GM12873 (cell line): ENCODE measurements around the gene CRACDL.

Source experiments
- TF ChIP-seq, protein P1 (sequence below): IDR thresholded peaks from 2 replicates; pipeline ENCODE4 v1.5.1; 2012; ENCODE audit warnings: low read depth, mild to moderate bottlenecking, moderate library complexity, low read length, control low read depth; ENCODE audit not compliant: insufficient read depth; ENCODE audit errors: missing control alignments

Gene CRACDL

DNA sequence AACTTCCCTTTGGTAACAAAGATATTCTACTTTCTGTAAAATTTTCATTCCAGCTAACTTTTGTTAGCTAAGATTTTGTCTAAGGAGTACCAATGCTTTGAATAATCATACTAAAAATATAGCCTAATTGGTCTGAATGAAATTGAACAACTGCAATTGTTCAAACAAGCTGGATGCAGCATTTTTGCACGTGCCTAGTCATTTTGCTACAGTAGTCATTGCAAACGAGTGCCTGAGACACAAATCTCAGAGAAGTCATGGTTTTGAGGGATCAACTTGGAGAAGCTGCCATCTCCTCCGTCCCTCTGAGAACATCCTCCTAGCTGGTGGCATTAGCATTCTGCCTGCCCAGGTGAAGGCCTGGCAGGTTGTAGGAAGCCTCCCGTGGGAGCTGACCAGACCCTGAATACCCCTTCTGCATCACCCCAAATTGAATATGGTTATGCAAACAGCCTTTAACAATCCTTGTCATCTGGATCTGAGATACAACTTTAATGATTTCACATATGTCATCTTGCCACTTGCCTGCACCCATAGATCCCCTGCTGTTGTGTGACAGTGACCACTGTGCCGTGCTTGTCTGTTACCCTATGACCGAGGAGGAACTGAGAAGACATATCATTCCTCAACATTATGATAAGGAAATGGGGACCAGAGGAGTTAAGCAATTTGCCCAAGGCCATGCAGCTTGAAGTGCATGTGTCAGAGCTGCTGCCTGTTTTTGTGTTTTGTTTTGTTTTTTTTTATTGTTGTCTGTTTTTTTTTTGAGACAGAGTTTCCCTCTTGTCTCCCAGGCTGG lies 176.0 kb downstream of the CRACDL start:
- TF ChIP-seq, protein P1, sequence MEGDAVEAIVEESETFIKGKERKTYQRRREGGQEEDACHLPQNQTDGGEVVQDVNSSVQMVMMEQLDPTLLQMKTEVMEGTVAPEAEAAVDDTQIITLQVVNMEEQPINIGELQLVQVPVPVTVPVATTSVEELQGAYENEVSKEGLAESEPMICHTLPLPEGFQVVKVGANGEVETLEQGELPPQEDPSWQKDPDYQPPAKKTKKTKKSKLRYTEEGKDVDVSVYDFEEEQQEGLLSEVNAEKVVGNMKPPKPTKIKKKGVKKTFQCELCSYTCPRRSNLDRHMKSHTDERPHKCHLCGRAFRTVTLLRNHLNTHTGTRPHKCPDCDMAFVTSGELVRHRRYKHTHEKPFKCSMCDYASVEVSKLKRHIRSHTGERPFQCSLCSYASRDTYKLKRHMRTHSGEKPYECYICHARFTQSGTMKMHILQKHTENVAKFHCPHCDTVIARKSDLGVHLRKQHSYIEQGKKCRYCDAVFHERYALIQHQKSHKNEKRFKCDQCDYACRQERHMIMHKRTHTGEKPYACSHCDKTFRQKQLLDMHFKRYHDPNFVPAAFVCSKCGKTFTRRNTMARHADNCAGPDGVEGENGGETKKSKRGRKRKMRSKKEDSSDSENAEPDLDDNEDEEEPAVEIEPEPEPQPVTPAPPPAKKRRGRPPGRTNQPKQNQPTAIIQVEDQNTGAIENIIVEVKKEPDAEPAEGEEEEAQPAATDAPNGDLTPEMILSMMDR = no peak

DNA sequence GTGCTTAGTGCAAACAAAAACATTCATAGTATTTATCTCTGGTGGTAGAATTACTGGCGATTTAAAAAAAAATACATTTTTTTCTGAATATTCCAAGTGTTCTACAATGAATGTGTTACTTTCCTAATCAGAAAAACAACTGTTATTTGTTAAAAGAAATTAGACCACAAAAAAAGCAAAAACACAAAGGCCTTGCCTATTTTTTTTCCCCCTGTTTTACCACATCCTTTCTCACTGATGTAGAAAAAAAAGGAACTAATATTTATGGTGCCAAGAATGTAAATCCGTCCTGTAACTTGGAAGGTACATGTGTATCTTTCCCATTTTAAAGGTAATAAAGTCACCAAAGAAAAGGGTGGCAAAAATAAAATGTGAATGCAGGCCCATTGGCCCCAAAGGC lies 176.7 kb downstream of the CRACDL start:
- TF ChIP-seq, protein P1 = no peak

DNA sequence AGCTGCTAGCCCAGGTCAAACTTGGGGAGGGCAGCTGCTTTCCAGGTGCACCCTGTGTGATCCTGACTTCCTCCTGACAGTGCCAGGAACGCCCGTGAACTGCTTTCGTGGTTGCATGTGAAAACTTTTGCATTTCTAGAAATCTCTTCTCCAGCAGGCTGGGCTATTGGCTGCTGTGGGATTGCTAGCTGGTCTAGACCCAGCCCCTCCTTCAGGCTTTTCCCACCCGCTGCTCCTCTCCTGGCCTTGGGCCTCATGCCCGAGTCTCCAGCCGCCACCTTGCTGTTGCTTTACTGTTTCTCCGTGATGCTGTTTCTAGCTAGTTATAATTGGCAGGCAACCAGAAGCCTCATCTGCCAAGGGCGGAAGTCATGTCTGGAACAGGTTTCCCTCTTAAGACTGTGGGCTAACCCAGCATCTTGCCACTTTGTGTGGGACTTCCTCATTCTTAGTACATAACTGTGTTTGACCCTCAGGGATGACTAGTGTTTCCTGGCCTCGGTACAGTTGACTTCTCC lies 178.1 kb downstream of the CRACDL start:
- TF ChIP-seq, protein P1 = peak; percentile 2

DNA sequence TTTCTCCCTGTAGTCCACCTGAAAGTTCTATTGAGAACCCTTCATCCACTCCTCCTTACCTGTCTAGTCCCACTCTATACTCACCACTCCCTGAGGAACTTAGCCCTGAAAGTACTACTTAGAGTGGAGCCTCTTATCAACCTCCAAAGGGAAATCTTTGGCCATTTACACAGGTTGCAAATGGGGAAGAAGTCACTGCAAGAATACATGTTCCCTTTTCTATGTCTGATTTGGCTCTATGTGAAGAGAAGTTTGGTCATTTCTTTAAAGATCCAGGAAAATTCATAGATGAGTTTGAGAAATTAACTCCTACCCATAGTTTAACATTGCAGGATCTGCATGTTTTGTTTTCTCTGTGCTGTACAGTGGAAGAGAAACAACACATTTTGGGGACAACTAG lies 182.2 kb downstream of the CRACDL start:
- TF ChIP-seq, protein P1 = no peak

DNA sequence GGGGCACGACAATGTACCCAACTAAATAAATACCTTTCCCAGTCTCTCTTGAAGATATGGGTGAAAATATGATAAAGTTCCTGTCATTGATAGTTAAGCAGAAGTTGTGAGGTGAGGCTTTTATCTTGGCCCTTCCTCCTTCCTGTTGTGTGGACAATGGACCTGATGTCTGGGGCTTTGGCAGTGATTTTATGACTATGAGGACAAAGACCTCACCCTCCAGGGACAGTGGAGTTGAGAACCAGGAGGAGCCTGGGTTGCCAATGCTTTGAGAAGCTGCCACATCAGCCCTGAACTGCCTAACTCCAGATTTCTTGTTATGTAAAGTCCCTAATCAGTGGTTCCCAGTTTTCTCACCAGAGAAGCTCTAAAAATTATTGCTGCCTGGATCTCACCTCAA lies 184.3 kb downstream of the CRACDL start:
- TF ChIP-seq, protein P1 = no peak

DNA sequence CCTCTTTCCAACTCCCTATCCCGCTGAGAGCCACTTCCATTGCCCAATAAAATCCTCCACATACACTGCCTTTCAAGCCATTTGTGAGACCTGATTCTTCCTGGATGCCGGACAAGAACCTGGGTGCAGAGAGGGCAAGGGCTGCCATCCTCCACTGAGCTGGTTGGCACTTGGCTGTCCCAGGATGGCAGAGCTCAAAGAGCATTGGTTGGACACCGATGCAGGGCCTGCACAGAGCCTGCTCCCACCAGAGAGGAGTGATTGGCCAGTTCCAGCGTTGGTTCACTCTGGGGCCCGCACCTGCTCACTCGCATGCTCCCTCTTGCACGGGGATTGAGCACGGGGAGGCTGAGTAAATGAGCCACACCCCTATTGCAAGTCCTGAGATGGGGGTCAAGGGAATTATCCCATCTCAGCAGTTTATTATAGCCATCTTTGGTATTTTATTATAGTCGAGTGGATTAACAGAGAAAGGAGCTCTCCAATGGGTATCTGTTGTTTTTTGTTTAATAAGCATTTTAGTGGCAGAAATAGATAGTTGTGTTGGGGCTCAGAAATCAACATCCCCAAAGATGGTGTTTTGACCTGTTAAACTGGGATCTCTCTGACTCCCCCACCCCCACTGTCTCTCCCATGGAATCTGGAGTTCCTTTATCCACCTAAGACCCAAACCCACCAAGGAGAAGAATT lies 185.3 kb downstream of the CRACDL start:
- TF ChIP-seq, protein P1 = no peak

DNA sequence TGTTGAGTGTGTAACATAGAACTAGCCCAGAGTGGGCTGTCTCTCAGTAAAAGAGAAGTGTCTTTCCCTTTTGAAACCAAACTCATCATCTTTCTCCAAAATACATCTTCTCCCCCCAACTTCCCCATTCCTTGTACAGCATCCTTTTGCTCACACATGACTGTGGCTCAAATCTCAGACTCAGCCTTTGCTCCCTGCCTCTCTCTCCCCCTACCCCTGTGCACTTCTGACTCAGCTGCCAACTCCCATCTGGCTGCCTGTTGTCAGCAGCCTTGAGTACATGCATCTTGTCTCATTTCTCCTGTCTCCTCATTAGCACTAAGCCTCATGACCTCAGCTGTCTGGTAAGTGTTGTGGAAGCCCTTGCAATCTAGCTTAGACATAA lies 187.0 kb downstream of the CRACDL start:
- TF ChIP-seq, protein P1 = no peak
